Measurements from ENCODE around the gene TYROBP.
"Not testable (repeated sequence)": the region's sequence is repeated elsewhere in the genome, so short reads cannot be mapped to it uniquely, and the experiment has no call there.

Gene TYROBP

GRCh38 chr19:35899547-35900214, 8.4 kb downstream of the TYROBP start:
- DNase-seq (ENCODE audit: low spot score), result peak; percentile 88

- DNase-seq (ENCODE audit: low spot score), result no peak
These were observed 9.6 kb downstream of the TYROBP start for GRCh38 chr19:35898499-35898809.

- DNase-seq (ENCODE audit: low spot score), result no peak
These were observed 10.2 kb downstream of the TYROBP start for GRCh38 chr19:35897706-35898451.

- no peak for DNase-seq (ENCODE audit: low spot score)
These were observed 11.5 kb downstream of the TYROBP start for GRCh38 chr19:35896643-35897040.

GRCh38 chr19:35895911-35896642, 12.0 kb downstream of the TYROBP start:
- DNase-seq (ENCODE audit: low spot score), result no peak

GRCh38 chr19:35894342-35894741, 13.8 kb downstream of the TYROBP start:
- DNase-seq (ENCODE audit: low spot score), result no peak

GRCh38 chr19:35891819-35892218, 16.3 kb downstream of the TYROBP start:
- not testable (repeated sequence) for DNase-seq (ENCODE audit: low spot score)

GRCh38 chr19:35890113-35890650, 17.9 kb downstream of the TYROBP start:
- no peak for DNase-seq (ENCODE audit: low spot score)

- DNase-seq (ENCODE audit: low spot score), result no peak
These were observed 18.6 kb downstream of the TYROBP start for GRCh38 chr19:35889370-35890112.

- no peak for DNase-seq (ENCODE audit: low spot score)
These were observed 19.7 kb downstream of the TYROBP start for GRCh38 chr19:35888398-35888797.

- no peak for DNase-seq (ENCODE audit: low spot score)
These were observed 20.9 kb downstream of the TYROBP start for GRCh38 chr19:35887197-35887596.

- no peak for DNase-seq (ENCODE audit: low spot score)
These were observed 22.2 kb downstream of the TYROBP start for GRCh38 chr19:35885904-35886303.

GRCh38 chr19:35885225-35885738, 22.8 kb downstream of the TYROBP start:
- DNase-seq (ENCODE audit: low spot score), result no peak

GRCh38 chr19:35883882-35884281, 24.2 kb downstream of the TYROBP start:
- no peak for DNase-seq (ENCODE audit: low spot score)

- peak; percentile 90 for DNase-seq (ENCODE audit: low spot score)
These were observed 25.8 kb downstream of the TYROBP start for GRCh38 chr19:35882114-35882832.

- DNase-seq (ENCODE audit: low spot score), result peak; percentile 94
These were observed 28.3 kb downstream of the TYROBP start for GRCh38 chr19:35879770-35880317.

GRCh38 chr19:35879068-35879467, 29.0 kb downstream of the TYROBP start:
- no peak for DNase-seq (ENCODE audit: low spot score)

- no peak for DNase-seq (ENCODE audit: low spot score)
These were observed 33.6 kb downstream of the TYROBP start for GRCh38 chr19:35874392-35874930.

GRCh38 chr19:35872180-35872579, 35.9 kb downstream of the TYROBP start:
- no peak for DNase-seq (ENCODE audit: low spot score)

GRCh38 chr19:35871611-35872010, 36.5 kb downstream of the TYROBP start:
- DNase-seq (ENCODE audit: low spot score), result no peak

GRCh38 chr19:35870798-35871197, 37.3 kb downstream of the TYROBP start:
- no peak for DNase-seq (ENCODE audit: low spot score)
